Transverse colon (tissue), 4 donors: Measurements from ENCODE around the gene NUTF2.

ENCODE experiments used
- POLR2A ChIP-seq: fragments of 450-650 bp; IDR thresholded peaks from one replicate; pipeline ENCODE4 v1.6.1; 2016; ENCODE audit warnings: antibody characterized with exemption, mild to moderate bottlenecking, moderate library complexity
- POLR2AphosphoS5 ChIP-seq, 3 donors: sonication (generic); formaldehyde crosslinking; IDR thresholded peaks; one replicate each; pipeline ENCODE4 v1.6.1; 2016; ENCODE audit warnings: antibody characterized with exemption in 3 of 3
- TF ChIP-seq, protein P1 (sequence below), 5 experiments: fragments of 200-600 bp in 3 of 5; fragments of 450-650 bp in 2 of 5; sonication (generic) in 3 of 5; IDR thresholded peaks; 1 replicate in 2 of 5; 2 replicates in 3 of 5; pipeline ENCODE4 v1.5.1; 2016 to 2017; ENCODE audit warnings: antibody characterized with exemption in 5 of 5, inconsistent platforms in 3 of 5, mild to moderate bottlenecking in 2 of 5, moderate library complexity in 1 of 5

DNA sequence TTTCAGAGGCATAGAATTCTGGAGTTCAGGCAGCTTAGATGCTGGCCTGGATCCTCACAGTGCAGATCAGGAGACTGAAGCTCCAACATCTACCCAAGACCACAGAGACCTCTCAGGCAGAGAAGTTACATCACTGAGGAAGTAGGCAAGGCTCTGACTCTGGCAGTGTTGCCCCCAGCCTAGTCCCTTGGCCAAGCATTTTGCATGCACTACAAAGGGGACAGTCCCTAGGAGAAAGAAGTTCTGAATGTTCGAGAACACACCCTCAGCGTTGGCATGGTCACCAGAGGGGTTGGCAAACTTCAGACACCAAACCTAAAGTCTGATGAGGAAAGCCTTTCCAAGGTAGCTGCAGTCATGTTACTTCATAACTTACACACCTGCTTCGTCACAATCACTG, 42.8 kb upstream of the NUTF2 start:
- TF ChIP-seq, protein P1, sequence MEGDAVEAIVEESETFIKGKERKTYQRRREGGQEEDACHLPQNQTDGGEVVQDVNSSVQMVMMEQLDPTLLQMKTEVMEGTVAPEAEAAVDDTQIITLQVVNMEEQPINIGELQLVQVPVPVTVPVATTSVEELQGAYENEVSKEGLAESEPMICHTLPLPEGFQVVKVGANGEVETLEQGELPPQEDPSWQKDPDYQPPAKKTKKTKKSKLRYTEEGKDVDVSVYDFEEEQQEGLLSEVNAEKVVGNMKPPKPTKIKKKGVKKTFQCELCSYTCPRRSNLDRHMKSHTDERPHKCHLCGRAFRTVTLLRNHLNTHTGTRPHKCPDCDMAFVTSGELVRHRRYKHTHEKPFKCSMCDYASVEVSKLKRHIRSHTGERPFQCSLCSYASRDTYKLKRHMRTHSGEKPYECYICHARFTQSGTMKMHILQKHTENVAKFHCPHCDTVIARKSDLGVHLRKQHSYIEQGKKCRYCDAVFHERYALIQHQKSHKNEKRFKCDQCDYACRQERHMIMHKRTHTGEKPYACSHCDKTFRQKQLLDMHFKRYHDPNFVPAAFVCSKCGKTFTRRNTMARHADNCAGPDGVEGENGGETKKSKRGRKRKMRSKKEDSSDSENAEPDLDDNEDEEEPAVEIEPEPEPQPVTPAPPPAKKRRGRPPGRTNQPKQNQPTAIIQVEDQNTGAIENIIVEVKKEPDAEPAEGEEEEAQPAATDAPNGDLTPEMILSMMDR (IDR thresholded peaks at IDR 0.05) = no peak
- no peak for TF ChIP-seq POLR2A
- TF ChIP-seq POLR2AphosphoS5 (IDR thresholded peaks at IDR 0.05) = no peak
